ENCODE data around the gene BCKDK.
"Not testable (repeated sequence)": the region's sequence is repeated elsewhere in the genome, so short reads cannot be mapped to it uniquely, and the experiment has no call there.

- not testable (repeated sequence) for TF ChIP-seq POLR2A (IDR thresholded peaks at IDR 0.05; ENCODE audit: low read depth); CTCF (IDR thresholded peaks at IDR 0.05); EP300 (IDR thresholded peaks at IDR 0.05)
Measured at GRCh38 chr16:31150976-31151375, 42.8 kb downstream of the BCKDK start.

Data from esophagus muscularis mucosa (tissue), 4 donors.